GM23248 (cell line): ENCODE results near the gene RBM8A.

Experiments used
- EZH2 ChIP-seq: fragments of 200-600 bp; sonication (generic); IDR thresholded peaks from 2 replicates; pipeline ENCODE4 v1.6.1; 2018; ENCODE audit warnings: antibody characterized with exemption, mild to moderate bottlenecking; ENCODE audit not compliant: insufficient read depth, poor library complexity, severe bottlenecking
- EZH2phosphoT487 ChIP-seq: fragments of 200-600 bp; sonication (generic); IDR thresholded peaks from 2 replicates; pipeline ENCODE4 v1.6.1; 2018; ENCODE audit warnings: antibody characterized with exemption, moderate library complexity, mild to moderate bottlenecking, low read depth; ENCODE audit not compliant: insufficient read depth

DNA sequence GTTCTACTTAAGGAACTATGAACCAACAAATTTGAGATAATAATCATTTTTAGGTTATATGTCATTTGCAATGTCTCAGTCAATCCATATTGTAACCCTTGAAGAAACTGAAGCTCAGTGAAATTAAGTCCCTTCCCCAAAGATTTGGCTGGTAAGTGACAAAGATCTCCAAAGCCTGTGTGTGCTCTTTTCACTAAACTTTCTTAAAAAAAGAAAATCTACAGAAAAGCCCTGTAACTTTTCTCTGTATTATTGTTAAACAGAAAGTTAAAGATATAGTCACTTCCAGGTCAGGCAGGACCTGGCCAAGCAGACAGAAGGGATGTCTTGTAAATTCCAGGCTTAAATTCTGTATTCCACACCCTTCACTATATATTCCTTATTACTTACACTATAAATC is 29.1 kb upstream of the RBM8A start:
- TF ChIP-seq EZH2 (no peak), EZH2phosphoT487 (no peak)
